Measurements from ENCODE around the gene GLIS1. TPM values are rescaled to one million over a fixed set of nuclear protein-coding genes. Genes with fewer than 3 reads are reported as not detected.
A peak's percentile ranks its signal among the peaks of the same experiment; 100 is the strongest.

The GLIS1 gene
- total RNA-seq, 1 donor from 2014 or later = 2.5 TPM

- no peak for DNase-seq (ENCODE audit: low read depth)
- no peak overlapping the region for H3K4me3 ChIP-seq (ENCODE audit: low read depth, low read length)
- TF ChIP-seq CTCF (conservative IDR thresholded peaks at IDR 0.05; ENCODE audit: low read depth, low read length) = no peak
Observed at GRCh38 chr1:53755874-53756273, 16.9 kb upstream of the GLIS1 start.

DNA sequence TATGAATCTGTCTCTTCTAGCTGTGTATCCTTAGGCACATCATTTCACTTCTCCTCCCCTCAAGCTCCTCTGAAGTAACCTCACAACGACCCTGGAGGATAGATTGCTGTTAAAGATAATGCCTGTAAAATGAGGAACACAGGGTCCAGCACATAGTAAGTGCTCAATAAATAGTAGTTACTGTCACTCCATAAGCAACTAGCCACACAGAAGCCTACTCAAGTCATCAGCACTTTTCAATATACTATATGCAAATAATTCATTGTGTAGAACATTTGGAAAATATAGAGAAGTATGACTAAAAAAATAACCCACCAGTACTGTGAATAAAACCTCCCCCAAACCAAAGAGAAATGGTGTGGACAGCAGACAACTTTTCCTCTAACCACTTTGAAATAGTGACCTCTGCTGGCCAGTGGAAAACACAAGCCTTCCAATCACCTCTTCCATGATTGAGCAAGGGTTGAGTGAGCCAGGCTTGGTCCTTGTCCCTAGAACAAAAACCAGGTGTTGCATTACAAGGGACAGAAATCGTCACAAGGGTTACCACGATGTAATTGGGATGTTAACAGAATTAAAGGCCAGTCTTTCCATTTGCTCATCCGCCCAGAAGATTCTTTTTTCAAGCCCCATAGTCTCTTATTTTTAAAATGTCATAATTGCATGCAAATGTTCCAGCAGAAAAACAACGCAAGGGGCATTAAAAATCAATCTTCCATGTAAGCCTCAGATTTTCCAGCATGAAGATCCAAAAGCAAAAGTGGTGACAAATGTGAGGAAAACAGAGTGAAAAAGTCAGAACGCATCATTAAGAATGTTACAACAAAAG lies 15.7 kb upstream of the GLIS1 start:
- TF ChIP-seq CTCF (conservative IDR thresholded peaks at IDR 0.05; ENCODE audit: low read depth, low read length) = peak; percentile 92
- H3K4me3 ChIP-seq (ENCODE audit: low read depth, low read length) = no peak overlapping the region
- DNase-seq (ENCODE audit: low read depth) = no peak

DNA sequence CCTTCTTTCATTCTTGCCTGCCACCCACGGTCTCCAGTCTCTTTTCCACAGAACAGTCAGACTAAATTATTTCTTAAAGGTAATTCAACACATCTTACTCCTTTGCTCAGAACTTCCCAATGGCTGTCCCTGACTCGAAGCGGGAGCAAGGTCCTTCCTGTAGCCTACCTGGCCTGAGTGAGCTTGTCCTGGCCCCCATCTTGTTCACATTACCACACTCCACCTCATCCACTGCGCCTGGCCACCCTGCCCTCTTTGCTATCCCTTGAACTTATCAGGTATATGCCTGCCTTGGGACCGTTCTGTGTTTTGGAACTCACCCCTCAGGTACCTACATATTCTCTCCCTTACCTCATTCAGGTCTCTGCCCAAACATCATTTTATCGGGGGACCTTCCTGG lies 13.3 kb upstream of the GLIS1 start:
- H3K4me3 ChIP-seq (ENCODE audit: low read depth, low read length) = no peak overlapping the region
- no peak for TF ChIP-seq CTCF (conservative IDR thresholded peaks at IDR 0.05; ENCODE audit: low read depth, low read length)
- no peak for DNase-seq (ENCODE audit: low read depth)

- H3K4me3 ChIP-seq (ENCODE audit: low read depth, low read length) = no peak overlapping the region
- DNase-seq (ENCODE audit: low read depth) = no peak
- TF ChIP-seq CTCF (conservative IDR thresholded peaks at IDR 0.05; ENCODE audit: low read depth, low read length) = no peak
Observed at GRCh38 chr1:53747841-53748240, 8.9 kb upstream of the GLIS1 start.

DNA sequence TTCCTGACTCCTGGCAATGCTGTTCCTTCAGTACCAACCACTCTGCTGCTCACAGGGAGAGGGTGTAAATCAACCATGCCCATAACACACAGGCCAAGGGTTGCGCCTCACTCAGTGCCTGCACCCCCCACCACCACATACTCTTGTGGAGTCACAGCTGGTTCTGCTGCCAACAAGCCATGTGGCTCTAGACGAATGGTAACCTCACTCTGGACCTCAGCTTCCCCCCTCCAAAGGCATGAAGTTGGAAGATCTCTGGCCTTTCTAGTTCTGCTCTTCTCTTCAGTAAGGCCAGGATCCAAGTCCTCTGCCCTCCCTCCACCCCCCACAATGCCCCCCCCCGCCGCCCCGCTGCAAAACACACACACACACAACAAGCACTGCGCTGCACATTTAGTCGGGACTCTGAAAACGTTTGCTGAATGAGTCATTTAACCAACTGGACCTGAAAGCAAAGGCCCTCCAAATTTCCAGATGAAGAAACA lies 1.7 kb upstream of the GLIS1 start:
- no peak for TF ChIP-seq CTCF (conservative IDR thresholded peaks at IDR 0.05; ENCODE audit: low read depth, low read length)
- DNase-seq (ENCODE audit: low read depth) = no peak
- peak overlapping the region; percentile 62 for H3K4me3 ChIP-seq (ENCODE audit: low read depth, low read length)

DNA sequence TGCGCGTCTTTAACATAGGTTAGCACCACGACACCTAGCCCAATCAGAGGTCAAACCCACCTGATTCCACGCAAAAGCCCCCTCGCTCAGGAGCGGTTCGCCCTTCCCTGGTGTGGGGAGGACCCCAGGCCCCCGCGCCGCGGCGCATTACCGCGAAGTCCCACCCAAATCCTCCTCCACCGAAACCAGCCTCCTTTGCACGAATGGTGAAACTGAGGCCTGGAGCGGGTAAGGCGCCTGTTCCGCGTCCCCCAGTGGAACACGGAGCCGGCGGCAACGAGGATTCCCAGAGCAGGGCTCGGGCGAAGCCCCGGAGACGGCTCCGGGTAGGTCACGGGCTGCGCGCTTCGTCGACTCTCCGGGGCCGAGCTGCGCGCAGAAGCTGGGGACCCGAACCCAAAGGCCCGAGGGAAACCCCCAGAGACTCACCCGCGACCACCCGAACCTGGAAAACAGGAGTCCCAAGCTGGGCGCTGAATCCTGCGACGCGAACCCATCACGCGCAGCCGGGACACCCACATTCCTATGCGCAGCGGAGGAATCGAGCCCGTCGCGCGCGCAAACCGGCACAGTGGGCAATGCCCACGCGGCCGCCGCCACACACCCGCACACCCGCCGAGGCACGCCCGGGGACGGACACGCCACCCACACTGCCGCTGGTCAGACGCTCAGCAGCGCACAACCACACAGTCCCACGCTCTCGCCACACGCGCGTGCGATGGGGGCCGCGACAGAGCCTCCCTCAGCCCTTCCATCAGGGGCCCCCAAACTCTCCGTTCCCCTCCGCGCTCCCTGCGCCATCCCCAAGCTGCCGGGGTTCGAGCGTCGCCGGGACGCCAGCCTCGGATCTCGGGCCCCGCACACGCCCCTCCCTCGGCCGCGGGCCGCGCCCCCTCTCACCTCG lies 507 bp downstream of the GLIS1 start:
- H3K4me3 ChIP-seq (ENCODE audit: low read depth, low read length) = peak overlapping the region; percentile 77
- TF ChIP-seq CTCF (conservative IDR thresholded peaks at IDR 0.05; ENCODE audit: low read depth, low read length) = no peak
- DNase-seq (ENCODE audit: low read depth) = no peak
